Measurements from ENCODE around the gene HLA-DQA1.
"Not testable (repeated sequence)": the region's sequence is repeated elsewhere in the genome, so short reads cannot be mapped to it uniquely, and the experiment has no call there.

The HLA-DQA1 gene

GRCh38 chr6:32659856-32660595 is 22.8 kb downstream of the HLA-DQA1 start:
- no peak for DNase-seq

DNA sequence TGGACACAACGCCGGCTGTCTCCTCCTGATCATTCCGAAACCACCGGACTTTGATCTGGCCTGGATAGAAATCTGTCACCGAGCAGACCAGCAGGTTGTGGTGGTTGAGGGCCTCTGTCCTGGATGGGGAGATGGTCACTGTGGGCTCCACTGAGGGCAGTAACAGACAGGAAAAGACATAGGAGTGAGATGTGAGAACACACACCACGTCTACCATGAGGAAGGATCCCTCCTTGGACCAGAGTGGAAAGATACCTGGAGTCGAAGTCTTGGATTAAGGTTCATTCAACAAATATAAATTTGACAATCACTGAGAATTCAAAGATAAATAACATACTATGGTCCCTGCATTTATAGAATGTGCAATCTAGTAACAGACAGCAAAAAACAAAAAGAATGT is 24.9 kb downstream of the HLA-DQA1 start:
- no peak for DNase-seq

GRCh38 chr6:32662836-32663235 is 25.6 kb downstream of the HLA-DQA1 start:
- DNase-seq, result no peak

DNA sequence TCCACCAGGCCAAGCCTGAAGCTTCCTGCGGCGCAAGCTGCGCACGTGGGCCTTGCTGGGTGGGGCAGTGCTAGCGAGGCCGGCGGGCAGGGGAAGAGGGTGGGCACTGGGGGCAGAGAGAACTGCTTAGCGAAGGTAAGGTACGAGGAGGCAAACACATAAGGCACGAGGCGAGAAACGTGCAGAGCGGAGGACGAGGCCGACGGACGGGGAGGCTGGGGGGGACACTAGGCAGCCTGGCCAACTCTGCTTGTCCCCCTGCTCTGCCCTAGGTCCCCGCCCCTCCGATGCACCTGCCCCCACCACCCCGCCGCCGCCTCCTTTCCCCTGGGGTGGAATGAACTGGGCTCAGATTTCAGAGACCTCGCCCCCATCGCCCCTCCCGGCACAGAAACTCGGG is 27.1 kb downstream of the HLA-DQA1 start:
- no peak for DNase-seq

DNA sequence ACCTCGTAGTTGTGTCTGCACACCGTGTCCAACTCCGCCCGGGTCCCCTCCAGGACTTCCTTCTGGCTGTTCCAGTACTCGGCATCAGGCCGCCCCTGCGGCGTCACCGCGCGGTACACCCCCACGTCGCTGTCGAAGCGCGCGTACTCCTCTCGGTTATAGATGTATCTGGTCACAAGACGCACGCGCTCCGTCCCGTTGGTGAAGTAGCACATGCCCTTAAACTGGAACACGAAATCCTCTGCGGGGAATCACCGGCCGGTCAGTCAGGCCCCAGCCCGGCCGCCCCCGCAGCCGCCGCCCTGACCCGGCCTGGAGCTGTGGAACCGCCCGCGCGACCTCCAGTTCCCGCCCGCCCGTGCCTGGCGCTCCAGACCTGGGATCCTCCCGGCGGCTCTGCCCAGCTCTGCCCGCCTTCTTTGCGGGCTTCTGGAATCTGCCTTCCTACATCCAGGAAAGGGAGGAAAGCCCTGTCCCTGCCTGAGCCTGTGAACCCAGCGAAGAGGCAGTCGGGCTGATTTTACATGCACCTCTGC is 27.7 kb downstream of the HLA-DQA1 start:
- DNase-seq, result no peak

DNA sequence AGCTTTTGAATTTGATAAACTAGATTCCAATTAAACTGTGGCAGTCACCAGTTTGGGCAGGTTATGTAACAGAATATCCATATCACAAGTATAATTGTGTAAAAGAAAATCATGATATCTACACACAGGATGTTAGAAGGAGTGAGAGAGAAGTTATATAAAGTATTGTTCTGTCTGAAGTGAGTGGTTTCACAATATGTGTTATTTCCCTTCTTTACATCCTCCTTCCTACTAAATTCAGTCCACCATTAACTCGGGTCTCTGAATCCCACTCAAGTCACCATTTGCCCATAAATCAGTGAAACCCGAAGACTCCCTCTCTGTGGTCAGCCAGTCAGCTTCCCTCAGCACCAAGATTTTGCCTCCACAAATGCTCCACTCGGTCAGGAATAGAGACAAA is 28.5 kb downstream of the HLA-DQA1 start:
- DNase-seq, result no peak

- DNase-seq, result no peak
Observed at GRCh38 chr6:32666420-32667300, 29.5 kb downstream of the HLA-DQA1 start, which contains the start of gene HLA-DQB1. TSS of gene HLA-DQB1 (minus strand) at chr6:32666657. CDS start at chr6:32666607, 50 bp downstream.

DNA sequence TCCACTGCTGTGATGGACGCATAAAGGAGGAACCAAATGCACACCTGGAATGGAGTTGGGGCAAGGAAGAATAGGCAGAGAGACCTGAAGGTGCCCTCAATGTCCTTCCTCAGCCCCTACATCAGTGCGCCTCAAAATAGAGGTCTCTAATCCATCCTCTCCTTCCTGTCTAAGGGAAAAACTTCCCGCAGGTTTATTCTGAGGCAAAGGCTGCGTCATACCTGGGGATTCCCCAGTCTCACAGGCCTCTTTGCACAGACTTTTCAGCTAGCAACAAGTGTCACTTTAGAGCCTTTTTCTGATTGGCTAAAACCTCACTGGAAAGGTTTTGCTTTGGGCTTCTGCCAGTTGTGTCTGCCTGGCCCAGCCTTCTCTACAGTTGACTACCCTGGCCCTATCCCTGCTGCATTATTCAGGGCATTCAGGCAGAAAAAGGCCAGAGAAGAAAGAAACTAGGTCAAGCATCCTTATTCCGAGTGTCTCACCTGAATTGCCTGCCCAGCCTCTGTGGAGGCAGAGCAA is 31.1 kb downstream of the HLA-DQA1 start:
- DNase-seq, result no peak

- DNase-seq, result no peak
Observed at GRCh38 chr6:32669240-32669639, 32.0 kb downstream of the HLA-DQA1 start.

- no peak for DNase-seq
Observed at GRCh38 chr6:32669893-32670292, 32.7 kb downstream of the HLA-DQA1 start.

GRCh38 chr6:32671908-32672307 is 34.7 kb downstream of the HLA-DQA1 start:
- not testable (repeated sequence) for DNase-seq

GRCh38 chr6:32674123-32674522 is 36.9 kb downstream of the HLA-DQA1 start:
- not testable (repeated sequence) for DNase-seq

DNA sequence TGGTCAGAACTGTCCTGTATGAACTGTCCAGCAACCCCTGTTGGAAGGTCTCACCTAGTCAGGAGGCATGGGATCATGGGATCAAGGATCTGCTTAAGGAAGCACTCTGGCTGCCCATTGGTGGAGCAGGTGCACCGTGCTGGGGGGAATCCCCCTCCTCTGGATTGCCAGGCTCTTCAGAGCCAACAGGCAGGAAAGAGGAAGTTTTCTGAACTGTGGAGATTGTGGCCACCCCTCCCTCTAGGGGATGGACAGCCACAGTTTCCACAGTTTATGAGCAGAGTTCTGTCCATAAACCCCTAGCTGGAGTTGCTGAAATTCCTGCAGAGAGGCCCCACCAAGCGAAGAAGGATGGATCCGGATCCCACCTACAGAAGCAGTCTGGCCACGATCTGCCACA is 42.3 kb downstream of the HLA-DQA1 start:
- DNase-seq, result no peak

GRCh38 chr6:32680055-32680454 is 42.8 kb downstream of the HLA-DQA1 start:
- no peak for DNase-seq

DNA sequence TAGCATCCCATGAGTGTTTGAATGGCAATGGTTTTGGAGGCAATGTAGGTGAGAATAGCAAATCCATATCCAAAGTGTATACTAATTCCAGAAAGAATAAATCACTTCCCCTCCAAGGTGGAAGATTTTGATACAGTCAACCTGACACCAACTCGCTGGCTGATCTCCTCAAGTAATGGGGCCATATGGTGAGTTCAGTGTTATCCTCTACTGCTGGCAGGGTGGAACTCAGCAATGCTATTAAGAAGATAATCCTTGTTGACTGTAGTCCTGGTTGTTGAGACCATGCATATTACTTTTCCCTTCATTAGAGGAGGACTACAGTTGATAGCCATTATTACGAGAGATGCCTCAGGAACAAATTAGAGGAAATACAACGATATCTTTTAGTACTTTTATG is 47.0 kb downstream of the HLA-DQA1 start:
- no peak for DNase-seq

GRCh38 chr6:32685603-32686002 is 48.4 kb downstream of the HLA-DQA1 start:
- DNase-seq, result no peak

GRCh38 chr6:32689531-32690501 is 52.6 kb downstream of the HLA-DQA1 start:
- no peak for DNase-seq

DNA sequence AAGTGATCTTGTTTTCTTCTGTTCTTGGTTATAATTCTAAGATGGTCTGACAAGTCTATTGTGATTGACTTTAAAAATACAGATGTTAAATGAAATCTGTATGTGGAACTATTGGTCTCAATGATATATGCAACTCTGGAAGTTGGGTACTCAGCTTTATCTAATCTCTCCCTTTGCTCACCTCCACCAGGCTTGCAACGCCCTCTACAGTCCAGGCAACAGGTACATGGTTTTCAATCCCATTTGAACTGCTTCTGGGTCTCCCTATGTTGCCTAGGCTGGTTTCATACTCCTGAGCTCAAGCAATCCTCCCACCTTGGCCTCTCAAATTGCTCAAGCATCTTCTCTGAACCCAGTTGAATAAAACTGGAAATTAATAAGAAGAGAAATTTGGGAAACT is 54.8 kb downstream of the HLA-DQA1 start:
- DNase-seq, result no peak

Measured in COR-L47 (cell line).